Neural cell (in vitro differentiated cells): ENCODE data around the gene NDUFV2. TPM values are rescaled to one million over a fixed set of nuclear protein-coding genes. Genes with fewer than 3 reads are reported as not detected.

Source experiments
- H2AFZ ChIP-seq: fragments of 200-600, 300-800 bp; sonication (generic), shearing (Covaris generic); 2 replicates; pipeline ENCODE4 v1.6.0; 2014; ENCODE audit warnings: low read depth, mild to moderate bottlenecking, antibody characterized with exemption, low read length, moderate library complexity
- H3F3A ChIP-seq: fragments of 200-600 bp; shearing (Covaris generic); 2 replicates; pipeline ENCODE4 v1.6.1; 2016; ENCODE audit warnings: mild to moderate bottlenecking, moderate library complexity, mixed read lengths, antibody characterized with exemption, low read length; ENCODE audit not compliant: insufficient read depth, poor library complexity, severe bottlenecking
- H3K27ac ChIP-seq: fragments of 200-600, 300-800 bp; sonication (generic), shearing (Covaris generic); 2 replicates; pipeline ENCODE4 v1.5.1; 2014; ENCODE audit warnings: mild to moderate bottlenecking, low read length, moderate library complexity
- H3K27me3 ChIP-seq: fragments of 300-800, 200-600 bp; sonication (generic), shearing (Covaris generic); 2 replicates; pipeline ENCODE4 v1.6.0; 2014; ENCODE audit warnings: mild to moderate bottlenecking, low read depth, low read length, moderate library complexity; ENCODE audit not compliant: insufficient read depth
- H3K36me3 ChIP-seq: fragments of 300-800, 200-600 bp; sonication (generic), shearing (Covaris generic); 2 replicates; pipeline ENCODE4 v1.5.1; 2014; ENCODE audit warnings: mild to moderate bottlenecking, antibody characterized with exemption, low read length, moderate library complexity; ENCODE audit not compliant: insufficient read depth
- H3K4me2 ChIP-seq: fragments of 300-800, 200-600 bp; sonication (generic), shearing (Covaris generic); 2 replicates; pipeline ENCODE4 v1.6.0; 2014; ENCODE audit warnings: mild to moderate bottlenecking, low read length
- H3K4me3 ChIP-seq: fragments of 300-800, 200-600 bp; sonication (generic), shearing (Covaris generic); 2 replicates; pipeline ENCODE4 v1.5.1; 2014; ENCODE audit warnings: mild to moderate bottlenecking, low read length, moderate library complexity
- H3K79me2 ChIP-seq: fragments of 200-600 bp; shearing (Covaris generic); replicated peaks from 2 replicates; pipeline ENCODE4 v1.6.0; 2014; ENCODE audit warnings: mild to moderate bottlenecking, low read length, moderate library complexity; ENCODE audit not compliant: insufficient read depth
- H3K9ac ChIP-seq: fragments of 300-800, 200-600 bp; sonication (generic), shearing (Covaris generic); 2 replicates; pipeline ENCODE4 v1.6.1; 2016; ENCODE audit warnings: mild to moderate bottlenecking, low read length, mixed read lengths
- H3K9me2 ChIP-seq: fragments of 200-600 bp; shearing (Covaris generic); 2 replicates; pipeline ENCODE4 v1.6.1; 2016; ENCODE audit warnings: mild to moderate bottlenecking, low read length, mixed read lengths; ENCODE audit not compliant: insufficient read depth
- H3K9me3 ChIP-seq: fragments of 200-600, 300-800 bp; sonication (generic), shearing (Covaris generic); 2 replicates; pipeline ENCODE4 v1.6.1; 2016; ENCODE audit warnings: mild to moderate bottlenecking, mixed run types, low read length, moderate library complexity, mixed read lengths
- H4K20me1 ChIP-seq: fragments of 200-600 bp; shearing (Covaris generic); 2 replicates; pipeline ENCODE4 v1.6.1; 2016; ENCODE audit warnings: mild to moderate bottlenecking, mixed run types; ENCODE audit not compliant: insufficient read depth
- EP300 ChIP-seq: fragments of 450-650 bp; conservative IDR thresholded peaks from 2 replicates; pipeline ENCODE4 v1.6.1; 2014; ENCODE audit warnings: antibody characterized with exemption, mild to moderate bottlenecking, moderate library complexity; ENCODE audit not compliant: poor library complexity, severe bottlenecking
- MXI1 ChIP-seq: fragments of 450-650 bp; conservative IDR thresholded peaks from 2 replicates; pipeline ENCODE4 v1.6.1; 2014; ENCODE audit warnings: antibody characterized with exemption, mild to moderate bottlenecking; ENCODE audit not compliant: poor library complexity, severe bottlenecking
- RAD21 ChIP-seq: fragments of 450-650 bp; conservative IDR thresholded peaks from 2 replicates; pipeline ENCODE4 v1.6.1; 2014; ENCODE audit warnings: antibody characterized with exemption, mild to moderate bottlenecking, moderate library complexity
- SMC3 ChIP-seq: fragments of 450-650 bp; conservative IDR thresholded peaks from 2 replicates; pipeline ENCODE4 v1.6.1; 2014; ENCODE audit warnings: antibody characterized with exemption, mild to moderate bottlenecking, moderate library complexity; ENCODE audit not compliant: poor library complexity
- polyA plus RNA-seq: library from polyadenylated mRNA; depleted of rRNA; stranded (reverse); fragments of >200 nt; gene quantifications from 2 replicates; pipeline ENCODE4 v1.2.3, GENCODE V29; 2014
- TF ChIP-seq, protein P1 (sequence below): fragments of 450-650 bp; IDR thresholded peaks from 2 replicates; pipeline ENCODE4 v1.5.1; 2014; ENCODE audit warnings: antibody characterized with exemption, mild to moderate bottlenecking, moderate library complexity; ENCODE audit not compliant: poor library complexity, severe bottlenecking
- TF ChIP-seq, protein P2 (sequence below): IDR thresholded peaks from 2 replicates; pipeline ENCODE4 v1.6.1; 2012; ENCODE audit warnings: borderline replicate concordance

The NDUFV2 gene
- polyA plus RNA-seq, 1 donor from 2014 or later = 285 TPM

DNA sequence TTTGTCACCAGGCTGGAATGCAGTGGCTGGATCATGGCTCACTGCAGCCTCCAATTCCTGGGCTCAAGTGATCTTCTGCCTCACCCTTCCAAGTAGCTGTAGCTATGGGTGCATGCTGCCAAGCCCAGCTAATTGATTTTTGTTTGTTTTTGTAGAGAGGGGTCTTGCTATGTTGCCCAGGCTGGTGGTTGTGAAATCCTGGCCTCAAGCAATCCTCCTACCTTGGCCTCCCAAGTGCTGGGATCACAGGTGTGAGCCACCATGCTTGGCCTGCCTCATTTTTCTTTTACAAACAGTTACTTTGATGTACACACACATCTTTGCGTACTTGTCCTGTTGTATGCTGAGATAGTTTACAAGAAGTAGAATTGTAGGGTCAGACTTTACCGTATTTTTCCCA lies 21.0 kb downstream of the NDUFV2 start:
- peaks cover 20% of the 10 kb centered on the region for H3K79me2 ChIP-seq
- H3F3A ChIP-seq = no peaks in the 10 kb centered on the region
- H4K20me1 ChIP-seq = no peaks in the 10 kb centered on the region
- no peak overlapping the region for H3K4me2 ChIP-seq
- H2AFZ ChIP-seq = no peak overlapping the region
- TF ChIP-seq SMC3 (no peak), RAD21 (no peak)
- TF ChIP-seq, protein P1, sequence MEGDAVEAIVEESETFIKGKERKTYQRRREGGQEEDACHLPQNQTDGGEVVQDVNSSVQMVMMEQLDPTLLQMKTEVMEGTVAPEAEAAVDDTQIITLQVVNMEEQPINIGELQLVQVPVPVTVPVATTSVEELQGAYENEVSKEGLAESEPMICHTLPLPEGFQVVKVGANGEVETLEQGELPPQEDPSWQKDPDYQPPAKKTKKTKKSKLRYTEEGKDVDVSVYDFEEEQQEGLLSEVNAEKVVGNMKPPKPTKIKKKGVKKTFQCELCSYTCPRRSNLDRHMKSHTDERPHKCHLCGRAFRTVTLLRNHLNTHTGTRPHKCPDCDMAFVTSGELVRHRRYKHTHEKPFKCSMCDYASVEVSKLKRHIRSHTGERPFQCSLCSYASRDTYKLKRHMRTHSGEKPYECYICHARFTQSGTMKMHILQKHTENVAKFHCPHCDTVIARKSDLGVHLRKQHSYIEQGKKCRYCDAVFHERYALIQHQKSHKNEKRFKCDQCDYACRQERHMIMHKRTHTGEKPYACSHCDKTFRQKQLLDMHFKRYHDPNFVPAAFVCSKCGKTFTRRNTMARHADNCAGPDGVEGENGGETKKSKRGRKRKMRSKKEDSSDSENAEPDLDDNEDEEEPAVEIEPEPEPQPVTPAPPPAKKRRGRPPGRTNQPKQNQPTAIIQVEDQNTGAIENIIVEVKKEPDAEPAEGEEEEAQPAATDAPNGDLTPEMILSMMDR = no peak
- TF ChIP-seq, protein P2, sequence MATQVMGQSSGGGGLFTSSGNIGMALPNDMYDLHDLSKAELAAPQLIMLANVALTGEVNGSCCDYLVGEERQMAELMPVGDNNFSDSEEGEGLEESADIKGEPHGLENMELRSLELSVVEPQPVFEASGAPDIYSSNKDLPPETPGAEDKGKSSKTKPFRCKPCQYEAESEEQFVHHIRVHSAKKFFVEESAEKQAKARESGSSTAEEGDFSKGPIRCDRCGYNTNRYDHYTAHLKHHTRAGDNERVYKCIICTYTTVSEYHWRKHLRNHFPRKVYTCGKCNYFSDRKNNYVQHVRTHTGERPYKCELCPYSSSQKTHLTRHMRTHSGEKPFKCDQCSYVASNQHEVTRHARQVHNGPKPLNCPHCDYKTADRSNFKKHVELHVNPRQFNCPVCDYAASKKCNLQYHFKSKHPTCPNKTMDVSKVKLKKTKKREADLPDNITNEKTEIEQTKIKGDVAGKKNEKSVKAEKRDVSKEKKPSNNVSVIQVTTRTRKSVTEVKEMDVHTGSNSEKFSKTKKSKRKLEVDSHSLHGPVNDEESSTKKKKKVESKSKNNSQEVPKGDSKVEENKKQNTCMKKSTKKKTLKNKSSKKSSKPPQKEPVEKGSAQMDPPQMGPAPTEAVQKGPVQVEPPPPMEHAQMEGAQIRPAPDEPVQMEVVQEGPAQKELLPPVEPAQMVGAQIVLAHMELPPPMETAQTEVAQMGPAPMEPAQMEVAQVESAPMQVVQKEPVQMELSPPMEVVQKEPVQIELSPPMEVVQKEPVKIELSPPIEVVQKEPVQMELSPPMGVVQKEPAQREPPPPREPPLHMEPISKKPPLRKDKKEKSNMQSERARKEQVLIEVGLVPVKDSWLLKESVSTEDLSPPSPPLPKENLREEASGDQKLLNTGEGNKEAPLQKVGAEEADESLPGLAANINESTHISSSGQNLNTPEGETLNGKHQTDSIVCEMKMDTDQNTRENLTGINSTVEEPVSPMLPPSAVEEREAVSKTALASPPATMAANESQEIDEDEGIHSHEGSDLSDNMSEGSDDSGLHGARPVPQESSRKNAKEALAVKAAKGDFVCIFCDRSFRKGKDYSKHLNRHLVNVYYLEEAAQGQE = no peak
- H3K36me3 ChIP-seq = no peaks in the 10 kb centered on the region
- H3K9me2 ChIP-seq = no peaks in the 10 kb centered on the region
- no peak overlapping the region for H3K9ac ChIP-seq
- no peak overlapping the region for H3K27ac ChIP-seq
- no peaks in the 10 kb centered on the region for H3K27me3 ChIP-seq
- H3K9me3 ChIP-seq = no peaks in the 10 kb centered on the region
- no peak overlapping the region for H3K4me3 ChIP-seq

DNA sequence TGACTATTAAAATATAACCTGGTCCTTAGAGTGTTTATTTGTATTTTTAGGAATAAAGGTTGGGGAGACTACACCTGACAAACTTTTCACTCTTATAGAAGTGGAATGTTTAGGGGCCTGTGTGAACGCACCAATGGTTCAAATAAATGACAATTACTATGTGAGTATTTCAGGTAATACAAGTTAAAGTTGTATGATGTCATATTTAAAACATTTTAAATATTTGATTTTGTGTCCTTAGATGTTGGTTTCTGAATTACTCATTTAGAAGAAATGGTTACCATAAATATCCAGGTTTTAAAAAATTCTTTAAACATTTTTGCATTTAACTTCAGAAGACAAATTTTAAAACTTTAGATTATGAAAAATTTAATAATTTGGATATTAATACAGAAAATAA lies 22.3 kb downstream of the NDUFV2 start:
- Histone ChIP-seq H3K27me3 (no peaks in the 10 kb centered on the region), H3K79me2 (peaks cover 7% of the 10 kb centered on the region)

More for the DNA sequence above, 22.3 kb downstream of the NDUFV2 start:
- TF ChIP-seq, protein P1 = no peak
- TF ChIP-seq MXI1 (no peak), SMC3 (no peak), EP300 (no peak), RAD21 (no peak)
- TF ChIP-seq, protein P2 = no peak
- Histone ChIP-seq H3K9me3 (no peaks in the 10 kb centered on the region), H3K4me2 (no peak overlapping the region), H3K9ac (no peak overlapping the region), H2AFZ (no peak overlapping the region), H3K36me3 (peaks cover under 1% of the 10 kb centered on the region), H3K9me2 (no peaks in the 10 kb centered on the region), H3K27ac (no peak overlapping the region), H4K20me1 (no peaks in the 10 kb centered on the region), H3F3A (no peaks in the 10 kb centered on the region), H3K4me3 (no peak overlapping the region)
